Right lobe of liver (tissue), 4 donors: ENCODE measurements around the gene SLC34A3.

ENCODE experiments used
- CTCF ChIP-seq, 4 donors: fragments of 200-600 bp in 3 of 4; fragments of 450-650 bp in 1 of 4; IDR thresholded peaks; one replicate each; pipeline versions ENCODE4 v1.5.1 to v1.8.0; 2016 to 2022; ENCODE audit warnings: antibody characterized with exemption in 4 of 4, mild to moderate bottlenecking in 2 of 4
- POLR2A ChIP-seq: fragments of 450-650 bp; IDR thresholded peaks from one replicate; pipeline ENCODE4 v1.6.1; 2017; ENCODE audit warnings: antibody characterized with exemption, mild to moderate bottlenecking
- donor health status: DM: no; HTN: no; CAD: no.
- donor health status: DM: no; HTN: no; CAD: no.
- donor health status: DM: no; HTN: yes; CAD: no.

GRCh38 chr9:137251490-137252268 lies 21.0 kb downstream of the SLC34A3 start:
- TF ChIP-seq CTCF (IDR thresholded peaks at IDR 0.05), result no peak
- no peak for TF ChIP-seq POLR2A
